ENCODE measurements around the gene SLC25A41. TPM values are rescaled to one million over a fixed set of nuclear protein-coding genes. Genes with fewer than 3 reads are reported as not detected.

Gene SLC25A41
- total and polyA plus RNA-seq, 2 of the 13 experiments (the other 11 are each of a cell fraction or from before 2014, with no cell fraction given) = 0.33 to 0.95 TPM

GRCh38 chr19:6460099-6460884 is 26.7 kb upstream of the SLC25A41 start (continued):
- TF ChIP-seq ZNF788 (CRISPR knock-in tag; IDR thresholded peaks at IDR 0.05; ENCODE audit: borderline replicate concordance) (no peak; the same call in 1 of the 2 replicates), ZNF761 (CRISPR knock-in tag; conservative IDR thresholded peaks at IDR 0.05) (0 out of 2 replicates have a peak, but pooled peaks have one; percentile 81), DMAP1 (CRISPR knock-in tag; IDR thresholded peaks at IDR 0.05) (peak; percentile 63; the same call in 1 of the 2 replicates), ZNF878 (CRISPR knock-in tag; IDR thresholded peaks at IDR 0.05) (no peak), ZBTB7B (CRISPR knock-in tag; IDR thresholded peaks at IDR 0.05) (peak; percentile 92), KDM2A (CRISPR knock-in tag; IDR thresholded peaks at IDR 0.05; ENCODE audit: borderline replicate concordance, low read depth) (peak; percentile 87), MTA1 (CRISPR knock-in tag; IDR thresholded peaks at IDR 0.05; ENCODE audit: borderline replicate concordance) (0 out of 2 replicates have a peak, but pooled peaks have one; percentile 68), REPIN1 (CRISPR knock-in tag; IDR thresholded peaks at IDR 0.05; ENCODE audit: borderline replicate concordance, low read depth) (peak; percentile 72), TFE3 (CRISPR knock-in tag; IDR thresholded peaks at IDR 0.05) (peak; percentile 38; the same call in 1 of the 2 replicates), ZNF503 (CRISPR knock-in tag; IDR thresholded peaks at IDR 0.05) (0 out of 2 replicates have a peak, but pooled peaks have one; percentile 64), MXD3 (CRISPR knock-in tag; IDR thresholded peaks at IDR 0.05) (peak; percentile 38; the same call in 1 of the 2 replicates), NFKB2 (CRISPR knock-in tag; IDR thresholded peaks at IDR 0.05; ENCODE audit: borderline replicate concordance) (peak; percentile 41; the same call in 1 of the 2 replicates), SOX5 (CRISPR knock-in tag; IDR thresholded peaks at IDR 0.05; ENCODE audit: borderline replicate concordance) (peak; percentile 39; the same call in 1 of the 2 replicates), NCOA2 (CRISPR knock-in tag; IDR thresholded peaks at IDR 0.05) (peak; percentile 28; the same call in 1 of the 2 replicates), GATAD2A (CRISPR knock-in tag; IDR thresholded peaks at IDR 0.05) (peak; percentile 33; the same call in 1 of the 2 replicates), ATF2 (CRISPR knock-in tag; IDR thresholded peaks at IDR 0.05) (peak; percentile 53), KLF12 (CRISPR knock-in tag; IDR thresholded peaks at IDR 0.05; ENCODE audit: borderline replicate concordance) (0 out of 2 replicates have a peak, but pooled peaks have one; percentile 35), CTCF (CRISPR knock-in tag; IDR thresholded peaks at IDR 0.05) (peak; percentile 64), RFX5 (IDR thresholded peaks at IDR 0.05; ENCODE audit: low read depth, low read length) (no peak), MAX (IDR thresholded peaks at IDR 0.05) (0 out of 2 replicates have a peak, but pooled peaks have one; percentile 42), ZMYM4 (CRISPR knock-in tag; IDR thresholded peaks at IDR 0.05) (peak; percentile 65; the same call in 1 of the 2 replicates), XRCC5 (optimal IDR thresholded peaks at IDR 0.05; ENCODE audit: low read length) (peak; percentile 93)

Data from HepG2 (cell line).